ENCODE data around the gene CAPN11. TPM values are rescaled to one million over a fixed set of nuclear protein-coding genes. Genes with fewer than 3 reads are reported as not detected.
"Not testable (repeated sequence)": the region's sequence is repeated elsewhere in the genome, so short reads cannot be mapped to it uniquely, and the experiment has no call there.

The CAPN11 gene
- total and polyA plus RNA-seq, 2 of the 4 experiments (the other 2 are of a cell fraction) = not detected

DNA sequence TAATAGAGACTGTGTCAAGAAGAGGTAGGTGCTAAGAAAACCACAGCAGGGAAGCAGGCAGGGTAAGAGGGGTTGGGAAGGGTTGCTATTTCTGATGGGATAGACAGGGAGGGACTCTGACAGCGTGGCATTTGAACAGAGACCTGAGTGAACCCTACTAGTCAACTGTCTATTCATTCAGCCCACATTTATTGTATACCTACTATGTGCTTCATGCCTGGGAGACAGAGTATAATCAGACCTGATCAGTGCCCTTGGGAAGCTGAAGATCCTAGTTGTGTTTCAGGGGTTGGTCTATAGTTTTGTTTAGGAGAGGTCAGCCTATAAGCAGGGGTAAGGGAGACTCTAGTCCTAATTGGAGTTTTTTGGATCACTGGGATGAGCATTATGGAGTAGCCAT, 14.9 kb upstream of the CAPN11 start:
- H2BK5ac ChIP-seq (ENCODE audit: low read depth, low read length, poor library complexity, severe bottlenecking) = no peak overlapping the region
- no peak for ATAC-seq (ENCODE audit: low read depth)
- no peak overlapping the region for H3K4me3 ChIP-seq (ENCODE audit: insufficient read depth, low read depth, low read length)
- no peaks in the 10 kb centered on the region for H3K4me1 ChIP-seq (ENCODE audit: control insufficient read depth, insufficient read depth, low read length)
- no peak overlapping the region for H4K91ac ChIP-seq (ENCODE audit: insufficient read depth, low read depth, low read length)
- DNase-seq = no peak
- no peak overlapping the region for H2BK120ac ChIP-seq (ENCODE audit: low read depth, low read length)
- ChIA-PET POLR2A (ENCODE audit: unreplicated experiment) (no interaction called here), CTCF (interaction anchor here (0.9 kb wide), 1 partner anchor 47 kb away, joined by 4 read pairs; no protein-coding TSS in a partner anchor)
- H3K4ac ChIP-seq (ENCODE audit: low read depth, low read length) = no peak overlapping the region
- WGBS, 2 experiments (ENCODE audit: extremely low coverage in 2 of 2, insufficient read length in 1 of 2) = no CpG with 5 or more reads among the region's 1 CpG
- no peak overlapping the region for H3K14ac ChIP-seq (replicated peaks; ENCODE audit: low read depth, low read length)
- no peaks in the 10 kb centered on the region for H4K20me1 ChIP-seq (ENCODE audit: insufficient read depth, low read length)
- no peak overlapping the region for H3K9ac ChIP-seq (ENCODE audit: low read depth, low read length)
- H4K5ac ChIP-seq (ENCODE audit: low read depth, low read length) = no peak overlapping the region
- no peaks in the 10 kb centered on the region for H3K9me3 ChIP-seq (ENCODE audit: control insufficient read depth, insufficient read depth, low read length)
- peaks cover 59% of the 10 kb centered on the region for H3K36me3 ChIP-seq (ENCODE audit: control insufficient read depth, insufficient read depth, low read length)
- H3K18ac ChIP-seq (ENCODE audit: low read depth, low read length) = no peak overlapping the region
- no peak overlapping the region for H3K23ac ChIP-seq (ENCODE audit: low read depth, low read length)
- BruUV-seq (replicated peaks) = no TSS peak
- no peak overlapping the region for H3K4me2 ChIP-seq (ENCODE audit: low read depth, low read length)
- in situ Hi-C loops (cut with MboI; ENCODE audit: low sequenced_read_pairs) (loop anchor here (5.0 kb wide), 1 partner anchor 41 kb away; no protein-coding TSS in a partner anchor), intact Hi-C loops (cut with micrococcal nuclease) (no loop called here), dilution Hi-C loops (cut with HindIII; ENCODE audit: low sequenced_read_pairs, unreplicated experiment) (no loop called here)
- no peaks in the 10 kb centered on the region for H3K79me1 ChIP-seq (ENCODE audit: low read depth in 1 of 2, low read length in 2 of 2)
- 0 out of 2 replicates have a peak, but pooled peaks cover 3% of the 10 kb centered on the region for H3K9me1 ChIP-seq (ENCODE audit: insufficient read depth, low read length)
- no peak for TF ChIP-seq FOS (IDR thresholded peaks at IDR 0.05; ENCODE audit: low read depth, low read length)
- TF ChIP-seq BHLHE40 (IDR thresholded peaks at IDR 0.05; ENCODE audit: low read depth, low read length) = no peak
- no peak for TF ChIP-seq NFE2L2 (IDR thresholded peaks at IDR 0.05; ENCODE audit: low read depth, low read length)
- TF ChIP-seq MXI1 (IDR thresholded peaks at IDR 0.05; ENCODE audit: borderline replicate concordance, low read depth, low read length) = no peak
- TF ChIP-seq RCOR1 (IDR thresholded peaks at IDR 0.05; ENCODE audit: insufficient replicate concordance, low read length) = no peak
- TF ChIP-seq POLR2A (IDR thresholded peaks at IDR 0.05; ENCODE audit: low read depth, low read length) = no peak
- no peak for TF ChIP-seq CEBPB (IDR thresholded peaks at IDR 0.05; ENCODE audit: low read depth, low read length)
- TF ChIP-seq RFX5 (IDR thresholded peaks at IDR 0.05; ENCODE audit: low read depth, low read length) = no peak
- no peak for TF ChIP-seq MAZ (IDR thresholded peaks at IDR 0.05; ENCODE audit: borderline replicate concordance, low read depth, low read length)
- no peak for TF ChIP-seq MAFK (IDR thresholded peaks at IDR 0.05; ENCODE audit: low read depth, low read length)
- no peak for TF ChIP-seq RAD21 (IDR thresholded peaks at IDR 0.05; ENCODE audit: low read length)
- no peak for TF ChIP-seq CHD1 (IDR thresholded peaks at IDR 0.05; ENCODE audit: low read depth, low read length)
- no peak overlapping the region for H2BK20ac ChIP-seq (ENCODE audit: low read depth, low read length)
- no peak overlapping the region for H2AK9ac ChIP-seq (replicated peaks; ENCODE audit: low read depth, low read length, poor library complexity)
- H2AFZ ChIP-seq (replicated peaks; ENCODE audit: low read length, poor library complexity) = no peak overlapping the region
- H2BK15ac ChIP-seq (ENCODE audit: low read depth, low read length) = no peak overlapping the region
- no peak overlapping the region for H3K27ac ChIP-seq (ENCODE audit: insufficient read depth, low read length)
- H4K8ac ChIP-seq (ENCODE audit: low read depth in 2 of 2, low read length in 2 of 2) = no peak overlapping the region
- H3K56ac ChIP-seq (ENCODE audit: extremely low read depth, insufficient read depth, low read length) = no peak overlapping the region
- no peaks in the 10 kb centered on the region for H3K27me3 ChIP-seq (ENCODE audit: control insufficient read depth, insufficient read depth, low read length)
- no peak overlapping the region for H2AK5ac ChIP-seq (ENCODE audit: low read depth, low read length)

DNA sequence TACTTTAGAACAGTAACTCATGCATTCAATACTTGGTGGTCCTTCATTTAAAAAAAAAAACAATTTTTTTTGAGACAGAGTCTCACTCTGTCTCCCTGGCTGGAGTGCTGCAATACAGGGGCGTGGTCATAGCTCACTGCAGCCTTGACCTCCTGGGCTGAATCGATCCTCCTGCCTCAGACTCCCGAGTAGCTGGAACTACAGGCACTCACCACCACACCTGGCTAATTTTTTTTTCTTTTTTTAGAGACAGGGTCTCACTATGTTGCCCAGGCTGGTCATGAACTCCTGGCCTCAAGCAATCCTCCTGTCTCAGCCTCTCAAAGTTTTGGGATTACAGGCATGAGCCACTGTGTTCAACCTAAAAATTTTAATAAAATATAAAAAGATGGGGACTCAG, 14.1 kb upstream of the CAPN11 start:
- H3K4me3 ChIP-seq (ENCODE audit: insufficient read depth, low read depth, low read length); H3K9ac ChIP-seq (ENCODE audit: low read depth, low read length); BruUV-seq (replicated peaks); H3K27me3 ChIP-seq (ENCODE audit: control insufficient read depth, insufficient read depth, low read length); POLR2A ChIA-PET (ENCODE audit: unreplicated experiment); H2BK20ac ChIP-seq (ENCODE audit: low read depth, low read length); H2BK15ac ChIP-seq (ENCODE audit: low read depth, low read length); H3K4ac ChIP-seq (ENCODE audit: low read depth, low read length); H2AK5ac ChIP-seq (ENCODE audit: low read depth, low read length); H3K18ac ChIP-seq (ENCODE audit: low read depth, low read length); H3K79me1 ChIP-seq (ENCODE audit: low read depth in 1 of 2, low read length in 2 of 2); dilution Hi-C loops (cut with HindIII; ENCODE audit: low sequenced_read_pairs, unreplicated experiment); H3K23ac ChIP-seq (ENCODE audit: low read depth, low read length); H2AK9ac ChIP-seq (replicated peaks; ENCODE audit: low read depth, low read length, poor library complexity); intact Hi-C loops (cut with micrococcal nuclease); H2BK120ac ChIP-seq (ENCODE audit: low read depth, low read length); H4K20me1 ChIP-seq (ENCODE audit: insufficient read depth, low read length); ATAC-seq (ENCODE audit: low read depth); CTCF ChIA-PET; H3K14ac ChIP-seq (replicated peaks; ENCODE audit: low read depth, low read length); H2AFZ ChIP-seq (replicated peaks; ENCODE audit: low read length, poor library complexity); H3K9me3 ChIP-seq (ENCODE audit: control insufficient read depth, insufficient read depth, low read length); H3K27ac ChIP-seq (ENCODE audit: insufficient read depth, low read length); H3K4me2 ChIP-seq (ENCODE audit: low read depth, low read length); H2BK5ac ChIP-seq (ENCODE audit: low read depth, low read length, poor library complexity, severe bottlenecking); H3K56ac ChIP-seq (ENCODE audit: extremely low read depth, insufficient read depth, low read length); H4K8ac ChIP-seq (ENCODE audit: low read depth in 2 of 2, low read length in 2 of 2); H4K91ac ChIP-seq (ENCODE audit: insufficient read depth, low read depth, low read length); H4K5ac ChIP-seq (ENCODE audit: low read depth, low read length); H3K4me1 ChIP-seq (ENCODE audit: control insufficient read depth, insufficient read depth, low read length); H3K9me1 ChIP-seq (ENCODE audit: insufficient read depth, low read length); DNase-seq: not testable (repeated sequence)
- H3K36me3 ChIP-seq (ENCODE audit: control insufficient read depth, insufficient read depth, low read length) = peaks cover 60% of the 10 kb centered on the region
- in situ Hi-C loops (cut with MboI; ENCODE audit: low sequenced_read_pairs) = loop anchor here (5.0 kb wide), 1 partner anchor 42 kb away; no protein-coding TSS in a partner anchor
- WGBS, 2 experiments (ENCODE audit: extremely low coverage in 2 of 2, insufficient read length in 1 of 2) = no CpG with 5 or more reads among the region's 3 CpGs
